GM23338 (cell line): ENCODE data around the gene IL1B. TPM values are rescaled to one million over a fixed set of nuclear protein-coding genes. Genes with fewer than 3 reads are reported as not detected.

Source experiments
- ATAC-seq: fragments of 200-7000 bp; cut with Tn5 transposase; 3 replicates; pipeline ENCODE4 v1.9.1; 2020
- DNase-seq: peaks from one replicate; pipeline ENCODE4 v3.0.0-alpha.2; 2015; ENCODE audit warnings: low spot score
- H2AFZ ChIP-seq: fragments of 200-600 bp; sonication (generic); 2 replicates; pipeline ENCODE4 v1.8.0; 2016; ENCODE audit warnings: antibody characterized with exemption, mild to moderate bottlenecking, moderate library complexity
- H3F3A ChIP-seq: fragments of 200-600 bp; sonication (generic); replicated peaks from 2 replicates; pipeline ENCODE4 v1.8.0; 2017; ENCODE audit warnings: antibody characterized with exemption, mixed run types, low read depth
- H3K27ac ChIP-seq: fragments of 200-600 bp; sonication (generic); 2 replicates; pipeline ENCODE4 v1.6.1; 2016; ENCODE audit warnings: low read depth
- H3K27me3 ChIP-seq: fragments of 200-600 bp; sonication (generic); 2 replicates; pipeline ENCODE4 v1.8.0; 2016; ENCODE audit warnings: mild to moderate bottlenecking, mixed run types, moderate library complexity; ENCODE audit not compliant: insufficient read depth
- H3K36me3 ChIP-seq: fragments of 200-600 bp; sonication (generic); 2 replicates; pipeline ENCODE4 v1.8.0; 2016; ENCODE audit warnings: mild to moderate bottlenecking; ENCODE audit not compliant: insufficient read depth
- H3K4me1 ChIP-seq: fragments of 200-600 bp; sonication (generic); 2 replicates; pipeline ENCODE4 v1.8.0; 2016; ENCODE audit warnings: mild to moderate bottlenecking, moderate library complexity; ENCODE audit not compliant: insufficient read depth
- H3K4me2 ChIP-seq: fragments of 200-600 bp; sonication (generic); 2 replicates; pipeline ENCODE4 v1.7.1; 2017; ENCODE audit warnings: mixed run types
- H3K4me3 ChIP-seq: fragments of 200-600 bp; sonication (generic); 2 replicates; pipeline ENCODE4 v1.6.1; 2016; ENCODE audit warnings: mixed run types
- H3K79me2 ChIP-seq: fragments of 200-600 bp; sonication (generic); replicated peaks from 2 replicates; pipeline ENCODE4 v1.8.0; 2017; ENCODE audit warnings: mild to moderate bottlenecking; ENCODE audit not compliant: insufficient read depth
- H3K9me2 ChIP-seq: fragments of 200-600 bp; sonication (generic); 2 replicates; pipeline ENCODE4 v1.8.0; 2017; ENCODE audit not compliant: insufficient read depth
- H4K20me1 ChIP-seq: fragments of 200-600 bp; sonication (generic); replicated peaks from 2 replicates; pipeline ENCODE4 v1.8.0; 2017; ENCODE audit warnings: mild to moderate bottlenecking; ENCODE audit not compliant: insufficient read depth
- H3K27ac Mint-ChIP-seq: 2 replicates; pipeline ENCODE4 v1.8.0; 2020; ENCODE audit warnings: inconsistent platforms, mild to moderate bottlenecking, moderate library complexity, mixed read lengths
- H3K27me3 Mint-ChIP-seq: 3 replicates; pipeline ENCODE4 v1.8.0; 2022; ENCODE audit warnings: low read depth, mild to moderate bottlenecking, moderate library complexity, mixed read lengths, inconsistent platforms; ENCODE audit not compliant: insufficient read depth, poor library complexity
- H3K36me3 Mint-ChIP-seq: 3 replicates; pipeline ENCODE4 v1.8.0; 2021; ENCODE audit warnings: low read depth, mild to moderate bottlenecking, inconsistent platforms, moderate library complexity, mixed read lengths
- H3K4me1 Mint-ChIP-seq: 3 replicates; pipeline ENCODE4 v1.8.0; 2020; ENCODE audit warnings: mild to moderate bottlenecking, inconsistent platforms, mixed read lengths
- H3K4me3 Mint-ChIP-seq: 3 replicates; pipeline ENCODE4 v1.8.0; 2021; ENCODE audit warnings: moderate library complexity, mild to moderate bottlenecking, inconsistent platforms, mixed read lengths
- H3K9me3 Mint-ChIP-seq: 3 replicates; pipeline ENCODE4 v1.8.0; 2020; ENCODE audit warnings: moderate library complexity, mild to moderate bottlenecking, inconsistent platforms, mixed read lengths
- CREB1 ChIP-seq: fragments of 250-450 bp; sonication (Bioruptor Pico); IDR thresholded peaks from 2 replicates; pipeline ENCODE4 v1.5.0; 2020; ENCODE audit warnings: low read depth, mild to moderate bottlenecking, moderate library complexity
- CTCF ChIP-seq, 2 experiments: fragments of 200-600 bp in 1 of 2; sonication (generic) in 1 of 2; conservative IDR thresholded peaks; 2 replicates each; pipeline versions ENCODE4 v1.5.1 to v1.6.1; 2016 to 2017; ENCODE audit warnings: antibody characterized with exemption in 2 of 2, low read depth in 2 of 2, mild to moderate bottlenecking in 2 of 2, moderate library complexity in 1 of 2
- ETS1 ChIP-seq: IDR thresholded peaks from 2 replicates; pipeline ENCODE4 v1.6.1; 2016; ENCODE audit warnings: antibody characterized with exemption
- EZH2phosphoT487 ChIP-seq: fragments of 200-600 bp; sonication (generic); IDR thresholded peaks from one replicate; pipeline ENCODE4 v1.8.1; 2018; ENCODE audit warnings: antibody characterized with exemption; ENCODE audit not compliant: unreplicated experiment
- JUNB ChIP-seq: IDR thresholded peaks from one replicate; pipeline ENCODE4 v1.6.1; 2016; ENCODE audit warnings: antibody characterized with exemption; ENCODE audit not compliant: unreplicated experiment
- NANOG ChIP-seq: IDR thresholded peaks from 2 replicates; pipeline ENCODE4 v1.6.1; 2016; ENCODE audit warnings: antibody characterized with exemption, borderline replicate concordance
- POLR2AphosphoS5 ChIP-seq: IDR thresholded peaks from 2 replicates; pipeline ENCODE4 v1.6.1; 2016; ENCODE audit warnings: antibody characterized with exemption, low read depth
- REST ChIP-seq: IDR thresholded peaks from one replicate; pipeline ENCODE4 v1.6.1; 2018; ENCODE audit warnings: antibody characterized with exemption; ENCODE audit not compliant: unreplicated experiment
- STAT1 ChIP-seq: IDR thresholded peaks from one replicate; pipeline ENCODE4 v1.6.1; 2016; ENCODE audit warnings: antibody characterized with exemption; ENCODE audit not compliant: unreplicated experiment
- ZNF114 ChIP-seq: fragments of 250-450 bp; sonication (Bioruptor Pico); IDR thresholded peaks from 2 replicates; pipeline ENCODE4 v1.5.0; 2020; ENCODE audit warnings: mild to moderate bottlenecking, moderate library complexity
- ZNF331 ChIP-seq: fragments of 250-450 bp; sonication (Bioruptor Pico); IDR thresholded peaks from 2 replicates; pipeline ENCODE4 v1.5.0; 2020; ENCODE audit warnings: low read depth, mild to moderate bottlenecking, moderate library complexity
- ZNF462 ChIP-seq: fragments of 250-450 bp; sonication (Bioruptor Pico); IDR thresholded peaks from 2 replicates; pipeline ENCODE4 v1.5.0; 2020; ENCODE audit warnings: mild to moderate bottlenecking, moderate library complexity
- polyA plus RNA-seq: library from polyadenylated mRNA; unstranded; fragments of >200 nt; fragmentation: Nextera tagmentation; extraction: Ambion mirVana; gene quantifications from 2 replicates; pipeline ENCODE4 v1.2.1, GENCODE V29; 2016
- total RNA-seq: library from RNA; depleted of rRNA; stranded (reverse); fragments of >200 nt; shearing (Covaris generic); gene quantifications from 2 replicates; pipeline ENCODE4 v1.2.3, GENCODE V29; 2014

The IL1B gene
- total and polyA plus RNA-seq, 2 experiments from 2014 or later: not detected

- H2AFZ ChIP-seq: no peak overlapping the region
- Mint-ChIP-seq H3K4me1 (peaks cover 3% of the 10 kb centered on the region; the same call in 2 of the 3 replicates), H3K9me3 (peaks cover 3% of the 10 kb centered on the region; the same call in 1 of the 3 replicates), H3K27ac (no peak overlapping the region), H3K4me3 (no peak overlapping the region), H3K27me3 (no peaks in the 10 kb centered on the region), H3K36me3 (no peaks in the 10 kb centered on the region)
- H3K36me3 ChIP-seq: no peaks in the 10 kb centered on the region
- H3K4me3 ChIP-seq: no peak overlapping the region
- H3K79me2 ChIP-seq: no peaks in the 10 kb centered on the region
- DNase-seq: no peak
- ATAC-seq: no peak
- peaks cover 5% of the 10 kb centered on the region; the same call in 1 of the 2 replicates for H3K9me2 ChIP-seq
- no peaks in the 10 kb centered on the region for H3K4me1 ChIP-seq
- no peaks in the 10 kb centered on the region for H4K20me1 ChIP-seq
- TF ChIP-seq EZH2phosphoT487 (no peak), POLR2AphosphoS5 (no peak), JUNB (no peak), STAT1 (no peak), ZNF331 (CRISPR knock-in tag) (no peak), NANOG (no peak), CREB1 (CRISPR knock-in tag) (no peak), CTCF (conservative IDR thresholded peaks at IDR 0.05; ENCODE audit: low read depth in 2 of 2) (no peak), REST (no peak), ETS1 (no peak), ZNF114 (CRISPR knock-in tag) (no peak), ZNF462 (CRISPR knock-in tag) (no peak)
- H3F3A ChIP-seq: no peaks in the 10 kb centered on the region
- no peaks in the 10 kb centered on the region for H3K27me3 ChIP-seq
- no peak overlapping the region for H3K4me2 ChIP-seq
- no peak overlapping the region for H3K27ac ChIP-seq
These were observed 5.7 kb downstream of the IL1B start for GRCh38 chr2:112830682-112831512.
